CD4-positive, alpha-beta T cell treated with Interleukin-21 for 1 hour (primary cell): ENCODE measurements around the gene MTUS2.
"Not testable (repeated sequence)": the region's sequence is repeated elsewhere in the genome, so short reads cannot be mapped to it uniquely, and the experiment has no call there.

Experiments
- DNase-seq: peaks from one replicate; pipeline ENCODE4 v3.0.0-alpha.2; 2020

The MTUS2 gene

GRCh38 chr13:29174093-29174492 is 354.0 kb downstream of the MTUS2 start:
- no peak for DNase-seq

GRCh38 chr13:29175250-29175873 is 355.2 kb downstream of the MTUS2 start:
- no peak for DNase-seq

- DNase-seq = no peak
Observed at GRCh38 chr13:29180055-29180454, 359.9 kb downstream of the MTUS2 start.

- DNase-seq = no peak
Observed at GRCh38 chr13:29182216-29182615, 362.1 kb downstream of the MTUS2 start.

GRCh38 chr13:29185926-29186325 is 365.8 kb downstream of the MTUS2 start:
- DNase-seq = no peak

GRCh38 chr13:29187584-29187983 is 367.4 kb downstream of the MTUS2 start:
- DNase-seq = no peak

GRCh38 chr13:29190298-29190697 is 370.2 kb downstream of the MTUS2 start:
- DNase-seq = no peak

- no peak for DNase-seq
Observed at GRCh38 chr13:29193083-29193482, 372.9 kb downstream of the MTUS2 start.

- DNase-seq = no peak
Observed at GRCh38 chr13:29195456-29195855, 375.3 kb downstream of the MTUS2 start.

- no peak for DNase-seq
Observed at GRCh38 chr13:29196409-29197074, 376.4 kb downstream of the MTUS2 start.

- not testable (repeated sequence) for DNase-seq
Observed at GRCh38 chr13:29202753-29203152, 382.6 kb downstream of the MTUS2 start.

GRCh38 chr13:29204651-29205050 is 384.5 kb downstream of the MTUS2 start:
- no peak for DNase-seq

- DNase-seq = no peak
Observed at GRCh38 chr13:29210676-29211075, 390.5 kb downstream of the MTUS2 start.

- DNase-seq = not testable (repeated sequence)
Observed at GRCh38 chr13:29211162-29211561, 391.0 kb downstream of the MTUS2 start.

GRCh38 chr13:29222458-29222857 is 402.3 kb downstream of the MTUS2 start:
- no peak for DNase-seq

- no peak for DNase-seq
Observed at GRCh38 chr13:29224206-29224605, 404.1 kb downstream of the MTUS2 start.

- DNase-seq = no peak
Observed at GRCh38 chr13:29227576-29227975, 407.4 kb downstream of the MTUS2 start.

GRCh38 chr13:29230299-29230845 is 410.2 kb downstream of the MTUS2 start:
- DNase-seq = no peak

GRCh38 chr13:29239653-29240525 is 419.8 kb downstream of the MTUS2 start:
- no peak for DNase-seq

GRCh38 chr13:29254626-29255370 is 434.7 kb downstream of the MTUS2 start:
- no peak for DNase-seq

- no peak for DNase-seq
Observed at GRCh38 chr13:29255567-29255966, 435.4 kb downstream of the MTUS2 start.

GRCh38 chr13:29260684-29261083 is 440.5 kb downstream of the MTUS2 start:
- DNase-seq = no peak

GRCh38 chr13:29266261-29266660 is 446.1 kb downstream of the MTUS2 start:
- peak; percentile 1 for DNase-seq
